ENCODE results near the gene LRRC40. TPM values are rescaled to one million over a fixed set of nuclear protein-coding genes. Genes with fewer than 3 reads are reported as not detected.

The LRRC40 gene
- total RNA-seq, 1 donor = 18.5 TPM

- Histone ChIP-seq H4K20me1 (ENCODE audit: insufficient read depth, low read length) (peaks cover 50% of the 10 kb centered on the region), H3K9me3 (ENCODE audit: low read depth, low read length) (no peaks in the 10 kb centered on the region), H2AFZ (ENCODE audit: low read length) (no peak overlapping the region), H3K36me3 (ENCODE audit: insufficient read depth, low read length) (peaks cover 70% of the 10 kb centered on the region), H3K4me2 (ENCODE audit: insufficient read depth, low read length) (no peak overlapping the region), H3K79me2 (ENCODE audit: insufficient read depth, low read length) (peaks cover 97% of the 10 kb centered on the region), H3K27ac (ENCODE audit: low read depth, low read length) (no peak overlapping the region), H3K4me1 (ENCODE audit: insufficient read depth, low read length) (peaks cover 39% of the 10 kb centered on the region), H3K27me3 (ENCODE audit: insufficient read depth, low read length) (no peaks in the 10 kb centered on the region), H3K4me3 (ENCODE audit: insufficient read depth, low read length) (no peak overlapping the region)
- DNase-seq (ENCODE audit: insufficient read length, low spot score, missing footprints) = no peak
- TF ChIP-seq, protein P1, sequence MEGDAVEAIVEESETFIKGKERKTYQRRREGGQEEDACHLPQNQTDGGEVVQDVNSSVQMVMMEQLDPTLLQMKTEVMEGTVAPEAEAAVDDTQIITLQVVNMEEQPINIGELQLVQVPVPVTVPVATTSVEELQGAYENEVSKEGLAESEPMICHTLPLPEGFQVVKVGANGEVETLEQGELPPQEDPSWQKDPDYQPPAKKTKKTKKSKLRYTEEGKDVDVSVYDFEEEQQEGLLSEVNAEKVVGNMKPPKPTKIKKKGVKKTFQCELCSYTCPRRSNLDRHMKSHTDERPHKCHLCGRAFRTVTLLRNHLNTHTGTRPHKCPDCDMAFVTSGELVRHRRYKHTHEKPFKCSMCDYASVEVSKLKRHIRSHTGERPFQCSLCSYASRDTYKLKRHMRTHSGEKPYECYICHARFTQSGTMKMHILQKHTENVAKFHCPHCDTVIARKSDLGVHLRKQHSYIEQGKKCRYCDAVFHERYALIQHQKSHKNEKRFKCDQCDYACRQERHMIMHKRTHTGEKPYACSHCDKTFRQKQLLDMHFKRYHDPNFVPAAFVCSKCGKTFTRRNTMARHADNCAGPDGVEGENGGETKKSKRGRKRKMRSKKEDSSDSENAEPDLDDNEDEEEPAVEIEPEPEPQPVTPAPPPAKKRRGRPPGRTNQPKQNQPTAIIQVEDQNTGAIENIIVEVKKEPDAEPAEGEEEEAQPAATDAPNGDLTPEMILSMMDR (IDR thresholded peaks at IDR 0.05; ENCODE audit: extremely low read depth, low read depth, low read length) = no peak
Measured at GRCh38 chr1:70227439-70227838, 22.1 kb upstream of the LRRC40 start.

DNA sequence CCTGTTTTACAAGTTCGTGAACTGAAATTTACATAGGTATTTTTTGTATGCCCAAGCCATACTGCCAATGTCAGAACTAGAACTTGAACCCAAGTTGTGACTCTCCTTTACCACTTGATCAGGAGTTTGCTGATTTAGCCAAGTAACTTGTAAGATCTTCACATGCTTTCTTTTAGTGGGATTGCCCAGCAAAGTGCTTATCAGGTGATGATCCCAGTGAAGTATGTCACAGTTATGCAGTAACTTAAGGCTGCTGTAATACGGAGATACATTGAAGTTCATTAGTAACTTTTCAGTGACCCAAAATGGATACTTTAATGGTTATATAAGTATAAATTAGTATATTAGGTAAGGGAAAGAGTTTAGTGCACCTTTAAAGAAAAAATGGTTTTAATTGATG lies 19.6 kb upstream of the LRRC40 start:
- TF ChIP-seq, protein P1 (IDR thresholded peaks at IDR 0.05; ENCODE audit: extremely low read depth, low read depth, low read length) = no peak
- peaks cover 56% of the 10 kb centered on the region for H4K20me1 ChIP-seq (ENCODE audit: insufficient read depth, low read length)
- H2AFZ ChIP-seq (ENCODE audit: low read length) = no peak overlapping the region
- no peak overlapping the region for H3K27ac ChIP-seq (ENCODE audit: low read depth, low read length)
- H3K36me3 ChIP-seq (ENCODE audit: insufficient read depth, low read length) = peaks cover 45% of the 10 kb centered on the region
- DNase-seq (ENCODE audit: insufficient read length, low spot score, missing footprints) = no peak
- peaks cover 91% of the 10 kb centered on the region for H3K79me2 ChIP-seq (ENCODE audit: insufficient read depth, low read length)
- H3K4me2 ChIP-seq (ENCODE audit: insufficient read depth, low read length) = no peak overlapping the region
- no peaks in the 10 kb centered on the region for H3K27me3 ChIP-seq (ENCODE audit: insufficient read depth, low read length)
- H3K4me1 ChIP-seq (ENCODE audit: insufficient read depth, low read length) = peaks cover 47% of the 10 kb centered on the region
- H3K9me3 ChIP-seq (ENCODE audit: low read depth, low read length) = no peaks in the 10 kb centered on the region
- H3K4me3 ChIP-seq (ENCODE audit: insufficient read depth, low read length) = no peak overlapping the region

- peak overlapping the region; percentile 93 for H3K4me2 ChIP-seq (ENCODE audit: insufficient read depth, low read length)
- H3K79me2 ChIP-seq (ENCODE audit: insufficient read depth, low read length) = peaks cover 92% of the 10 kb centered on the region
- no peak for DNase-seq (ENCODE audit: insufficient read length, low spot score, missing footprints)
- H4K20me1 ChIP-seq (ENCODE audit: insufficient read depth, low read length) = peaks cover 52% of the 10 kb centered on the region
- H2AFZ ChIP-seq (ENCODE audit: low read length) = no peak overlapping the region
- TF ChIP-seq, protein P1 (IDR thresholded peaks at IDR 0.05; ENCODE audit: extremely low read depth, low read depth, low read length) = no peak
- H3K27me3 ChIP-seq (ENCODE audit: insufficient read depth, low read length) = no peaks in the 10 kb centered on the region
- H3K4me1 ChIP-seq (ENCODE audit: insufficient read depth, low read length) = peaks cover 47% of the 10 kb centered on the region
- peaks cover 25% of the 10 kb centered on the region for H3K36me3 ChIP-seq (ENCODE audit: insufficient read depth, low read length)
- no peaks in the 10 kb centered on the region for H3K9me3 ChIP-seq (ENCODE audit: low read depth, low read length)
- H3K27ac ChIP-seq (ENCODE audit: low read depth, low read length) = peak overlapping the region; percentile 95
- H3K4me3 ChIP-seq (ENCODE audit: insufficient read depth, low read length) = peak overlapping the region; percentile 91
Measured at GRCh38 chr1:70222716-70223235, 17.4 kb upstream of the LRRC40 start.

- peak; percentile 96 for DNase-seq (ENCODE audit: insufficient read length, low spot score, missing footprints)
- TF ChIP-seq, protein P1 (IDR thresholded peaks at IDR 0.05; ENCODE audit: extremely low read depth, low read depth, low read length) = no peak
- H3K4me2 ChIP-seq (ENCODE audit: insufficient read depth, low read length) = peak within 1 kb of the TSS; percentile 93
- H3K4me1 ChIP-seq (ENCODE audit: insufficient read depth, low read length) = peaks cover 39% of the 10 kb centered on the region
- H3K27ac ChIP-seq (ENCODE audit: low read depth, low read length) = peak within 1 kb of the TSS; percentile 95
- H3K4me3 ChIP-seq (ENCODE audit: insufficient read depth, low read length) = peak within 1 kb of the TSS; percentile 91
- H4K20me1 ChIP-seq (ENCODE audit: insufficient read depth, low read length) = peaks cover 41% of the 10 kb centered on the region
- no peaks in the 10 kb centered on the region for H3K27me3 ChIP-seq (ENCODE audit: insufficient read depth, low read length)
- H3K9me3 ChIP-seq (ENCODE audit: low read depth, low read length) = no peaks in the 10 kb centered on the region
- peaks cover 28% of the 10 kb centered on the region for H3K36me3 ChIP-seq (ENCODE audit: insufficient read depth, low read length)
- peak within 1 kb of the TSS; percentile 85 for H2AFZ ChIP-seq (ENCODE audit: low read length)
- peaks cover 92% of the 10 kb centered on the region for H3K79me2 ChIP-seq (ENCODE audit: insufficient read depth, low read length)
Measured at GRCh38 chr1:70221238-70222121, 16.1 kb upstream of the LRRC40 start, which contains the start of gene SRSF11. SRSF11 (plus strand) TSS chr1:70221380; CDS start chr1:70221637, 257 bp downstream.
